ENCODE data around the gene HEATR5A. TPM values are rescaled to one million over a fixed set of nuclear protein-coding genes. Genes with fewer than 3 reads are reported as not detected.

HEATR5A gene
- total RNA-seq, 3 donors from 2014 or later (not counting 1 experiment from before 2014, with no cell fraction given), result 12.1 to 23.9 (median 15.1) TPM

- H3K36me3 ChIP-seq (ENCODE audit: control insufficient read depth, insufficient read depth, low read length), result no peaks in the 10 kb centered on the region
- ATAC-seq, result no peak
- no peaks in the 10 kb centered on the region for H3K27me3 ChIP-seq (ENCODE audit: control insufficient read depth, insufficient read depth, low read length)
- 100% methylated on average over 1 of the region's 2 CpGs for WGBS (ENCODE audit: insufficient coverage)
- Mint-ChIP-seq H3K9me3 (no peaks in the 10 kb centered on the region), H3K27me3 (ENCODE audit: low read depth in 2 of 2) (peaks cover 0 to 6% of the 10 kb centered on the region in 2 donors), H3K4me3 (no peak overlapping the region), H3K4me1 (peaks cover 0 to 5% of the 10 kb centered on the region in 2 donors), H3K27ac (no peak overlapping the region), H3K36me3 (no peaks in the 10 kb centered on the region)
- DNase-seq, result no peak
- TF ChIP-seq CTCF (IDR thresholded peaks at IDR 0.05), result no peak
- H3K4me3 ChIP-seq (ENCODE audit: low read length), result no peak overlapping the region
- no peak overlapping the region for H3K27ac ChIP-seq (ENCODE audit: low read length)
- intact Hi-C loops (cut with micrococcal nuclease), result no loop called here
- H3K4me1 ChIP-seq (ENCODE audit: control insufficient read depth, insufficient read depth, low read length), result no peaks in the 10 kb centered on the region
- H3K9me3 ChIP-seq (ENCODE audit: control insufficient read depth, insufficient read depth, low read length), result no peaks in the 10 kb centered on the region
These were observed 165.1 kb downstream of the HEATR5A start for GRCh38 chr14:31255286-31255685.

- Histone ChIP-seq H3K4me3 (ENCODE audit: low read length) (no peak overlapping the region), H3K9me3 (ENCODE audit: control insufficient read depth, insufficient read depth, low read length) (no peaks in the 10 kb centered on the region), H3K4me1 (ENCODE audit: control insufficient read depth, insufficient read depth, low read length) (no peaks in the 10 kb centered on the region), H3K27me3 (ENCODE audit: control insufficient read depth, insufficient read depth, low read length) (no peaks in the 10 kb centered on the region), H3K36me3 (ENCODE audit: control insufficient read depth, insufficient read depth, low read length) (no peaks in the 10 kb centered on the region), H3K27ac (ENCODE audit: low read length) (no peak overlapping the region)
- Mint-ChIP-seq H3K4me3 (no peak overlapping the region), H3K4me1 (peaks cover 0 to 5% of the 10 kb centered on the region in 2 donors), H3K9me3 (no peaks in the 10 kb centered on the region), H3K27me3 (ENCODE audit: low read depth in 2 of 2) (peaks cover 6% of the 10 kb centered on the region in 2 donors), H3K27ac (no peak overlapping the region), H3K36me3 (no peaks in the 10 kb centered on the region)
- WGBS (ENCODE audit: insufficient coverage), result 96% methylated on average over 8 of the region's 9 CpGs
- ATAC-seq, result no peak
- DNase-seq, result no peak
- intact Hi-C loops (cut with micrococcal nuclease), result no loop called here
- no peak for TF ChIP-seq CTCF (IDR thresholded peaks at IDR 0.05)
These were observed 166.4 kb downstream of the HEATR5A start for GRCh38 chr14:31253746-31254471.

GRCh38 chr14:31252865-31253264 is 167.5 kb downstream of the HEATR5A start:
- Mint-ChIP-seq H3K9me3 (no peaks in the 10 kb centered on the region), H3K27ac (no peak overlapping the region), H3K36me3 (no peaks in the 10 kb centered on the region), H3K4me1 (peaks cover 0 to 5% of the 10 kb centered on the region in 2 donors), H3K27me3 (ENCODE audit: low read depth in 2 of 2) (peaks cover 6% of the 10 kb centered on the region in 2 donors), H3K4me3 (no peak overlapping the region)
- DNase-seq (no peak), ATAC-seq (no peak)
- Histone ChIP-seq H3K27ac (ENCODE audit: low read length) (no peak overlapping the region), H3K4me3 (ENCODE audit: low read length) (no peak overlapping the region), H3K9me3 (ENCODE audit: control insufficient read depth, insufficient read depth, low read length) (no peaks in the 10 kb centered on the region), H3K4me1 (ENCODE audit: control insufficient read depth, insufficient read depth, low read length) (no peaks in the 10 kb centered on the region), H3K27me3 (ENCODE audit: control insufficient read depth, insufficient read depth, low read length) (no peaks in the 10 kb centered on the region), H3K36me3 (ENCODE audit: control insufficient read depth, insufficient read depth, low read length) (no peaks in the 10 kb centered on the region)
- intact Hi-C loops (cut with micrococcal nuclease), result no loop called here
- WGBS (ENCODE audit: insufficient coverage), result 71% methylated on average over 1 of the region's 1 CpG
- TF ChIP-seq CTCF (IDR thresholded peaks at IDR 0.05), result no peak
